BE2C (cell line): Measurements from ENCODE around the gene MMP25.

Source experiments
- DNase-seq: peaks from one replicate; pipeline ENCODE4 v3.0.0-alpha.2; 2020
- H3K27me3 ChIP-seq: fragments of 250-450 bp; sonication (Bioruptor Pico); 2 replicates; pipeline ENCODE4 v1.5.1; 2020; ENCODE audit warnings: mild to moderate bottlenecking
- H3K36me3 ChIP-seq: fragments of 250-450 bp; sonication (Bioruptor Pico); 2 replicates; pipeline ENCODE4 v1.5.1; 2020; ENCODE audit warnings: mild to moderate bottlenecking
- H3K4me1 ChIP-seq: fragments of 250-450 bp; sonication (Bioruptor Pico); 2 replicates; pipeline ENCODE4 v1.5.1; 2020
- H3K4me3 ChIP-seq: 2 replicates; pipeline ENCODE4 v1.5.1; 2011; ENCODE audit warnings: low read depth, low read length
- H3K9me3 ChIP-seq: fragments of 250-450 bp; sonication (Bioruptor Pico); 2 replicates; pipeline ENCODE4 v1.5.1; 2020
- TF ChIP-seq, protein P1 (sequence below): IDR thresholded peaks from 2 replicates; pipeline ENCODE4 v1.5.1; 2012; ENCODE audit warnings: mild to moderate bottlenecking, low read depth, low read length

The MMP25 gene

DNA sequence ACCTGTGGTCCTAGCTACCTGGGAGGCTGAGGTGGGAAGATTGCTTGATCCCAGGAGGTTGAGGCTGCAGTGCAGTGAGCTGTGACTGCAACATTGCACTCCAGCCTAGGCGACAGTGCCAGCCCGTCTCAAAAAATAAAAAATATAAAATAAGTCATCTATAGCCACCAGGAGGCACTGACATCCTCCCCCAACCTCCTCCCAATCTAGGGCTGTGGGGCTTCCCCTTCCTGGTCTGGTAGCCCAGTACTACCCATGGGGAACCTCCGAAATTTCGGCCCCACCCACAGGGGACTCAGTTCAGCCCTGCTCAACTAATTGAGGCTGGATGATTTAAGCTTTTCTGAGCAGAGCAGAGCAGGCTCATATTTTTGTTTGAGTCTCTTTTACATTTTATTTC is 49.5 kb downstream of the MMP25 start:
- H3K36me3 ChIP-seq: no peaks in the 10 kb centered on the region
- no peak for DNase-seq
- H3K9me3 ChIP-seq: no peaks in the 10 kb centered on the region; the same call in 1 of the 2 replicates
- TF ChIP-seq, protein P1, sequence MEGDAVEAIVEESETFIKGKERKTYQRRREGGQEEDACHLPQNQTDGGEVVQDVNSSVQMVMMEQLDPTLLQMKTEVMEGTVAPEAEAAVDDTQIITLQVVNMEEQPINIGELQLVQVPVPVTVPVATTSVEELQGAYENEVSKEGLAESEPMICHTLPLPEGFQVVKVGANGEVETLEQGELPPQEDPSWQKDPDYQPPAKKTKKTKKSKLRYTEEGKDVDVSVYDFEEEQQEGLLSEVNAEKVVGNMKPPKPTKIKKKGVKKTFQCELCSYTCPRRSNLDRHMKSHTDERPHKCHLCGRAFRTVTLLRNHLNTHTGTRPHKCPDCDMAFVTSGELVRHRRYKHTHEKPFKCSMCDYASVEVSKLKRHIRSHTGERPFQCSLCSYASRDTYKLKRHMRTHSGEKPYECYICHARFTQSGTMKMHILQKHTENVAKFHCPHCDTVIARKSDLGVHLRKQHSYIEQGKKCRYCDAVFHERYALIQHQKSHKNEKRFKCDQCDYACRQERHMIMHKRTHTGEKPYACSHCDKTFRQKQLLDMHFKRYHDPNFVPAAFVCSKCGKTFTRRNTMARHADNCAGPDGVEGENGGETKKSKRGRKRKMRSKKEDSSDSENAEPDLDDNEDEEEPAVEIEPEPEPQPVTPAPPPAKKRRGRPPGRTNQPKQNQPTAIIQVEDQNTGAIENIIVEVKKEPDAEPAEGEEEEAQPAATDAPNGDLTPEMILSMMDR: peak; percentile 34
- peaks cover 28% of the 10 kb centered on the region for H3K27me3 ChIP-seq
- H3K4me1 ChIP-seq: peaks cover 3% of the 10 kb centered on the region; the same call in 1 of the 2 replicates
- no peak overlapping the region for H3K4me3 ChIP-seq

DNA sequence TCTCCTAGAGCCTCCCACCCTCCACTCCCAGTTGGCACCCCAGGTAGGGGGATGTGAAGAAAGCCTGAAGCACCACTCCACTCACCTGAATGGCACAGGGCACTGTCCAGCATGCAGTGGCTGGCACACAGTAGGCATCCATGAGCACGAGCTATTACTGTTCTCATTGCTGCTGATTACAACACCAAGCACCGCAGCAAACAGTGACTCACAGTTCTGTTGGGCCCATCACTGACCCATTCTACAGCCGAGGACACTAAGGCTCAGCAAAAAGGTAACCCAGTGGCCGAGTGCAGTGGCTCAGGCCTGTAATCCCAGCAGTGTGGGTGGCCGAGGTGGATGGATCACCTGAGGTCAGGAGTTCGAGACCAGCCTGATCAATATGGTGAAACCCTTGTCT is 50.0 kb downstream of the MMP25 start:
- no peak for DNase-seq

DNA sequence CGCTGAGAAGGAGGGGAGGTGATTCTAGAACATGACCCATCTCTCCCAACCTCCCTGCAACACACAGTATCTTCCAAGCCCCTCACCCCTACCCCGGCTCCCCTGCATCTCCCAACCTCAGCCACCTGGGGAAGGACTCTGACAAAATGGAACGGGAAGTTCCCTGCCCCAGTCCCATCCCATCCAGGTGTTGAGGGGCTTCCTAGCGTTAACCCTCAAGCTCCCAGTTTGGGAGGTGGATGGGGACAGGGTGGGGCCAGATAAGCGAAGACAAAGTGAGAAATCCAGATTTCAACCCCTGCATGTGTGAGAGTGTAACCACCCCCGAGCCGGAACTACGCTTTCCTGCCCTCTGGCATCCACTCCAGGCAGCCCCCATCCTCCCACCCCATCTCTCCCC is 50.9 kb downstream of the MMP25 start:
- Histone ChIP-seq H3K4me1 (peaks cover 3% of the 10 kb centered on the region; the same call in 1 of the 2 replicates), H3K27me3 (peaks cover 14% of the 10 kb centered on the region), H3K36me3 (no peaks in the 10 kb centered on the region), H3K4me3 (no peak overlapping the region), H3K9me3 (no peaks in the 10 kb centered on the region; the same call in 1 of the 2 replicates)
- TF ChIP-seq, protein P1: no peak
- DNase-seq: no peak

More for the DNA sequence above, 50.0 kb downstream of the MMP25 start:
- H3K36me3 ChIP-seq: no peaks in the 10 kb centered on the region
- TF ChIP-seq, protein P1: no peak
- no peak overlapping the region for H3K4me3 ChIP-seq
- peaks cover 3% of the 10 kb centered on the region; the same call in 1 of the 2 replicates for H3K4me1 ChIP-seq
- peaks cover 23% of the 10 kb centered on the region for H3K27me3 ChIP-seq
- no peaks in the 10 kb centered on the region; the same call in 1 of the 2 replicates for H3K9me3 ChIP-seq

DNA sequence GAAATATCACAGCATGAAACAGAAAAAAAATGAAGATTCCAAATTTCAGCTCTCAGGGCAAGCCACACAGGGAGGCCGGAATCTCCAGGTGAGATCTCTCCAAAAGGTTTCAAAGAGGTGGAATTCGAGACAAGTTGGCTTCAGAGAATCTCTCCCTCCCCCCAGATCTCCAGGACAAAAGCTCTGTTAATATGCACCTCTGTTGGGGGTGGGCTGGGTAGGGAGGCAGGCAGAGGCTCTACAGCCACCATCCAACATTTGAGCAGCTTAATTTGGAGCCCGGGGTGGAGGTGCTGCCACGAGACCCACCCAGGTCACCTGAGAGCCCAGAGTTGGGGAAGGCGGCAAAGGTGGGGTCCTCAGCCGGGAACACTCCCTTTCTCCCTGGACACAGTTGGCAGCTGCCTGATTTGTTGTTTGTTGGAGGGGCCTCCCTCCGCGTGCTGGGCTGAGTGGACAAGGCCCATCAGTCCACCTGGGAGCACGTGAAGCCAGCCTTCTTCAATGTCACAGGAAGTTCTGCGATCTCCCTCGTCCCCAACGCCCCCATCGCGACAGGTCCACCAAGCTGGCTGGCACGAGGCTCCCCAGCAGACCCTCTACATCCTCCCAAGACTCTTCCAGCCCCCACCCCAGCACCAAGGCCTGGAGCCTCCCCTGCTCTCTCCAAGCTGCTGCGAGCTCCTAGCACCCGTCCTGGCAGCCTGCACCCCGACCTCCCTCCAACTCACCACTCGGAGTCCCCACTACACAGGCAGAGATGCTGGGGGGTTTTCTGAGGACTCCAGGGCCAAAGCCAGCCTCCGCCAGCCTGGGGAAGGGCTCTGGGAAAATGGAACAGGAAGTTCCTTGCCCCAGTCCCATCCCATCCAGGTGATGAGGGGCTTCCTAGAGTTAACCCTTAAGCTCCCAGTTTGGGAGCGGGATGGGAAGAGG is 52.4 kb downstream of the MMP25 start, which contains the start of gene ZSCAN10:
ZSCAN10 (minus strand) TSS at position 836 of the 936 bp plus-strand sequence. CDS start 6,357 bp downstream, outside the sequence.
- peaks cover 3% of the 10 kb centered on the region; the same call in 1 of the 2 replicates for H3K4me1 ChIP-seq

DNA sequence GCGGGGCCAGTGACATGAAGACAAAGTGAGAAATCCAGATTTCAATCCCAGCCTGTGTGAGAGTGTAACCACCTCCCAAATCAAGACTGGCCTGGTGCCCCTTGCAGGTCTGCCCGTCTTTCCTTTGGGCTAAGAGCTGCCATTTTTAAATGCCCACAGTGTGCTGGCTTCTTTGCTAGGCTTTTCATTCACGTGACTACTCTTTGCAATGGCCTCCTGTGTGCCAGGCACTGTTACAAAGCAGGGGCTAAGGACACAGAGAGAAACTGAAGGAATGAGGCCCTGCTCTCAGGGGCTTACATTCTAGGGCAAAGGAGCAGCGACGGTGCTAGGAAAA is 53.0 kb downstream of the MMP25 start:
- Histone ChIP-seq H3K9me3 (no peaks in the 10 kb centered on the region; the same call in 1 of the 2 replicates), H3K27me3 (peaks cover 2% of the 10 kb centered on the region; the same call in 1 of the 2 replicates), H3K4me3 (no peak overlapping the region), H3K4me1 (peaks cover 3% of the 10 kb centered on the region; the same call in 1 of the 2 replicates), H3K36me3 (no peaks in the 10 kb centered on the region)
- DNase-seq: no peak
- TF ChIP-seq, protein P1: no peak

More for the DNA sequence above, 52.4 kb downstream of the MMP25 start, which contains the start of gene ZSCAN10:
- H3K9me3 ChIP-seq: no peaks in the 10 kb centered on the region; the same call in 1 of the 2 replicates
- H3K36me3 ChIP-seq: no peaks in the 10 kb centered on the region
- peaks cover 5% of the 10 kb centered on the region; the same call in 1 of the 2 replicates for H3K27me3 ChIP-seq
- no peak for DNase-seq
- H3K4me3 ChIP-seq: no peak within 1 kb of the TSS
- TF ChIP-seq, protein P1: no peak
